ENCODE results near the gene MRNIP. TPM values are rescaled to one million over a fixed set of nuclear protein-coding genes. Genes with fewer than 3 reads are reported as not detected.

Gene MRNIP
- total and polyA plus RNA-seq, 2 of the 8 experiments (the other 6 are each of a cell fraction or from before 2014, with no cell fraction given) = 29.6 TPM

- Histone ChIP-seq H2BK12ac (ENCODE audit: low read depth, low read length) (no peak overlapping the region), H3K4me2 (ENCODE audit: insufficient read depth in 1 of 2, low read depth in 2 of 2, low read length in 2 of 2) (peak overlapping the region in 1 of 2 experiments; percentile 42; a peak in 2 of 4 replicates), H2BK5ac (ENCODE audit: low read depth, low read length) (no peak overlapping the region), H3K23ac (ENCODE audit: insufficient read length) (no peak overlapping the region), H3K27me3 (replicated peaks in 1 of 4; ENCODE audit: control insufficient read depth in 3 of 4, extremely low read depth in 1 of 4, insufficient read depth in 3 of 4, low read length in 3 of 4) (peaks cover 0 to 5% (median 2%) of the 10 kb centered on the region in 4 experiments; a peak in 2 of 7 replicates), H3K9ac (replicated peaks in 1 of 4; ENCODE audit: extremely low read depth in 1 of 4, low read depth in 3 of 4, low read length in 3 of 4) (no peak overlapping the region), H4K91ac (replicated peaks; ENCODE audit: insufficient read length, low read length) (no peak overlapping the region), H2BK15ac (ENCODE audit: low read length) (0 out of 2 replicates have a peak overlapping the region, but pooled peaks have one; percentile 31), H4K20me1 (replicated peaks in 1 of 2; ENCODE audit: control insufficient read depth in 1 of 2, insufficient read depth in 2 of 2, low read length in 2 of 2) (no peaks in the 10 kb centered on the region), H3K23me2 (ENCODE audit: low read depth, low read length) (peaks cover 13% of the 10 kb centered on the region; the same call in 1 of the 2 replicates), H3K4ac (replicated peaks; ENCODE audit: insufficient read length, low read depth, low read length) (no peak overlapping the region), H4K8ac (ENCODE audit: extremely low read depth, insufficient read depth, low read length) (no peak overlapping the region), H3K9me3 (ENCODE audit: insufficient read depth in 2 of 2, low read depth in 1 of 2, low read length in 1 of 2) (no peaks in the 10 kb centered on the region), H3K56ac (replicated peaks; ENCODE audit: insufficient read length, low read depth, low read length) (no peak overlapping the region), H3K4me1 (replicated peaks in 1 of 4; ENCODE audit: control insufficient read depth in 3 of 4, insufficient read depth in 4 of 4, low read length in 3 of 4) (peaks cover 0 to 18% (median 14%) of the 10 kb centered on the region in 4 experiments; a peak in 6 of 7 replicates), H2AFZ (ENCODE audit: low read length) (no peak overlapping the region), H3K4me3 (ENCODE audit: extremely low read depth in 1 of 4, insufficient read depth in 2 of 4, low read depth in 3 of 4, low read length in 4 of 4) (no peak overlapping the region), H2BK120ac (replicated peaks; ENCODE audit: low read depth, low read length) (no peak overlapping the region), H3K18ac (ENCODE audit: extremely low read depth, low read length) (no peak overlapping the region), H3K79me2 (ENCODE audit: control insufficient read depth in 1 of 2, insufficient read depth in 2 of 2, low read length in 2 of 2) (no peaks in the 10 kb centered on the region; a peak in 1 of 4 replicates), H3K79me1 (ENCODE audit: low read depth, low read length) (no peaks in the 10 kb centered on the region), H3K14ac (ENCODE audit: insufficient read length) (no peak overlapping the region), H2BK20ac (ENCODE audit: low read length) (no peak overlapping the region), H3K27ac (ENCODE audit: low read depth, low read length) (no peak overlapping the region), H3K36me3 (ENCODE audit: control insufficient read depth in 2 of 4, insufficient read depth in 4 of 4, low read length in 3 of 4) (peaks cover 0 to 5% (median 0%) of the 10 kb centered on the region in 4 experiments; a peak in 1 of 8 replicates), H2AK5ac (ENCODE audit: low read depth, low read length) (no peak overlapping the region), H4K5ac (ENCODE audit: insufficient read length, low read depth, low read length) (no peak overlapping the region)
- ChIA-PET POLR2A (ENCODE audit: partially characterized antibody) (interaction anchor here (1.5 to 12.6 kb wide), 2 partner anchors 13 to 23 kb away, joined by 5 to 207 read pairs; partner anchors contain the start of genes LTC4S and MGAT4B), CTCF (ENCODE audit: partially characterized antibody) (interaction anchor here (1.0 to 3.3 kb wide), 4 partner anchors 11 to 51 kb away, joined by 3 to 23 read pairs (median 7); no protein-coding TSS in a partner anchor)
- FAIRE-seq = no peak
- 58% methylated on average over 3 of the region's 3 CpGs; no CpG with 5 or more reads in 1 of the 2 experiments for WGBS, 2 experiments (ENCODE audit: extremely low coverage in 1 of 2, insufficient coverage in 1 of 2, insufficient read length in 1 of 2, insufficient replicate concordance in 2 of 2, low coverage in 1 of 2, low lambda C conversion rate in 2 of 2, missing lambda C conversion rate in 1 of 2)
- no peak for DNase-seq (ENCODE audit: low read depth in 1 of 2, low spot score in 2 of 2)
- peak; percentile 89 for TF ChIP-seq SP1 (IDR thresholded peaks at IDR 0.05; ENCODE audit: low read depth, low read length)
- no peak for TF ChIP-seq KDM1A (IDR thresholded peaks at IDR 0.05; ENCODE audit: borderline replicate concordance, low read length)
Measured at GRCh38 chr5:179814090-179814489, 44.5 kb downstream of the MRNIP start.

All from H1 (cell line).